Nephron (organoid): ENCODE measurements around the gene ADIPOR2.
A peak's percentile ranks its signal among the peaks of the same experiment; 100 is the strongest.

Experiments
- H3K27ac Mint-ChIP-seq, 3 experiments: 2 replicates each; pipeline ENCODE4 v1.8.0; 2020; ENCODE audit warnings: mixed read lengths in 3 of 3, mild to moderate bottlenecking in 2 of 3, moderate library complexity in 1 of 3
- H3K27me3 Mint-ChIP-seq: 2 replicates; pipeline ENCODE4 v1.8.0; 2021; ENCODE audit warnings: low read depth, mild to moderate bottlenecking, moderate library complexity, mixed read lengths
- H3K36me3 Mint-ChIP-seq: 2 replicates; pipeline ENCODE4 v1.8.0; 2020; ENCODE audit warnings: low read depth, mixed read lengths
- H3K4me1 Mint-ChIP-seq: 2 replicates; pipeline ENCODE4 v1.8.0; 2020; ENCODE audit warnings: mixed read lengths
- H3K4me3 Mint-ChIP-seq, 3 experiments: 2 replicates each; pipeline ENCODE4 v1.8.0; 2020; ENCODE audit warnings: mild to moderate bottlenecking in 3 of 3, mixed read lengths in 3 of 3, moderate library complexity in 2 of 3
- H3K9me3 Mint-ChIP-seq: 2 replicates; pipeline ENCODE4 v1.8.0; 2020; ENCODE audit warnings: mixed read lengths
- TF ChIP-seq, protein P1 (sequence below), 3 experiments: fragments of 200-600 bp; sonication (generic); IDR thresholded peaks; one replicate each; pipeline ENCODE4 v1.5.0; 2021; ENCODE audit warnings: antibody characterized with exemption in 3 of 3; ENCODE audit not compliant: unreplicated experiment in 3 of 3

Gene ADIPOR2

GRCh38 chr12:1695886-1696670 lies 5.2 kb downstream of the ADIPOR2 start:
- Mint-ChIP-seq H3K27ac (peak overlapping the region in 2 of 3 experiments; percentile 2 to 57), H3K36me3 (peaks cover 16% of the 10 kb centered on the region), H3K4me3 (peak overlapping the region in 1 of 3 experiments; percentile 14), H3K9me3 (no peaks in the 10 kb centered on the region), H3K27me3 (no peaks in the 10 kb centered on the region), H3K4me1 (peaks cover 35% of the 10 kb centered on the region)
- TF ChIP-seq, protein P1, sequence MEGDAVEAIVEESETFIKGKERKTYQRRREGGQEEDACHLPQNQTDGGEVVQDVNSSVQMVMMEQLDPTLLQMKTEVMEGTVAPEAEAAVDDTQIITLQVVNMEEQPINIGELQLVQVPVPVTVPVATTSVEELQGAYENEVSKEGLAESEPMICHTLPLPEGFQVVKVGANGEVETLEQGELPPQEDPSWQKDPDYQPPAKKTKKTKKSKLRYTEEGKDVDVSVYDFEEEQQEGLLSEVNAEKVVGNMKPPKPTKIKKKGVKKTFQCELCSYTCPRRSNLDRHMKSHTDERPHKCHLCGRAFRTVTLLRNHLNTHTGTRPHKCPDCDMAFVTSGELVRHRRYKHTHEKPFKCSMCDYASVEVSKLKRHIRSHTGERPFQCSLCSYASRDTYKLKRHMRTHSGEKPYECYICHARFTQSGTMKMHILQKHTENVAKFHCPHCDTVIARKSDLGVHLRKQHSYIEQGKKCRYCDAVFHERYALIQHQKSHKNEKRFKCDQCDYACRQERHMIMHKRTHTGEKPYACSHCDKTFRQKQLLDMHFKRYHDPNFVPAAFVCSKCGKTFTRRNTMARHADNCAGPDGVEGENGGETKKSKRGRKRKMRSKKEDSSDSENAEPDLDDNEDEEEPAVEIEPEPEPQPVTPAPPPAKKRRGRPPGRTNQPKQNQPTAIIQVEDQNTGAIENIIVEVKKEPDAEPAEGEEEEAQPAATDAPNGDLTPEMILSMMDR (IDR thresholded peaks at IDR 0.05; ENCODE audit: unreplicated experiment in 3 of 3), result no peak

GRCh38 chr12:1696800-1697199 lies 5.9 kb downstream of the ADIPOR2 start:
- H3K4me3 Mint-ChIP-seq, result no peak overlapping the region
- H3K4me1 Mint-ChIP-seq, result peaks cover 34% of the 10 kb centered on the region
- TF ChIP-seq, protein P1 (IDR thresholded peaks at IDR 0.05; ENCODE audit: unreplicated experiment in 3 of 3), result no peak
- peaks cover 16% of the 10 kb centered on the region for H3K36me3 Mint-ChIP-seq
- H3K9me3 Mint-ChIP-seq, result no peaks in the 10 kb centered on the region
- H3K27ac Mint-ChIP-seq, result peak overlapping the region in 2 of 3 experiments; percentile 8 to 57
- H3K27me3 Mint-ChIP-seq, result no peaks in the 10 kb centered on the region

DNA sequence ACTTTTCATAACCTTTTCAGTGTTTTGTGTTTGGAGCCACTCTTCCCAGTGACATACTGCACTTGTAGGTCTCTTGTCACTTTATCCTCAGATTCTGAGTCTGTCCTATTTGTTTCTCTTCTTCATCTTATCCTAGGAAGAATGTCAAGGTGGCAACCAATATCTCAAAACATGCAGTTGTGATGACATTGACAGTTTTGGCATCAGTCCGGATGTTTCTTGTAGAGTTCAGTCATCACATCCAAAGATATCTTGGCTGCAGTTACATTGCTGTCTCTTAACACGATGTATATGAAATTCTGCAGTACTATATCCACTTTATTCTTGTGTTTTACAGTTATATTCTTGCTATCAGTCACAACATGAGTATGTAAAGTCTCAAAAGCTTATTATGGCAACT lies 6.4 kb downstream of the ADIPOR2 start:
- Mint-ChIP-seq H3K27me3 (no peaks in the 10 kb centered on the region), H3K4me1 (peaks cover 30% of the 10 kb centered on the region), H3K9me3 (no peaks in the 10 kb centered on the region), H3K27ac (peak overlapping the region; percentile 8 to 44 (median 10)), H3K4me3 (no peak overlapping the region), H3K36me3 (peaks cover 19% of the 10 kb centered on the region)
- TF ChIP-seq, protein P1 (IDR thresholded peaks at IDR 0.05; ENCODE audit: unreplicated experiment in 3 of 3), result no peak

GRCh38 chr12:1698720-1699119 lies 7.8 kb downstream of the ADIPOR2 start:
- Mint-ChIP-seq H3K27ac (no peak overlapping the region), H3K36me3 (peaks cover 27% of the 10 kb centered on the region), H3K9me3 (no peaks in the 10 kb centered on the region), H3K4me1 (peaks cover 27% of the 10 kb centered on the region), H3K27me3 (no peaks in the 10 kb centered on the region), H3K4me3 (no peak overlapping the region)
- TF ChIP-seq, protein P1 (IDR thresholded peaks at IDR 0.05; ENCODE audit: unreplicated experiment in 3 of 3), result no peak

DNA sequence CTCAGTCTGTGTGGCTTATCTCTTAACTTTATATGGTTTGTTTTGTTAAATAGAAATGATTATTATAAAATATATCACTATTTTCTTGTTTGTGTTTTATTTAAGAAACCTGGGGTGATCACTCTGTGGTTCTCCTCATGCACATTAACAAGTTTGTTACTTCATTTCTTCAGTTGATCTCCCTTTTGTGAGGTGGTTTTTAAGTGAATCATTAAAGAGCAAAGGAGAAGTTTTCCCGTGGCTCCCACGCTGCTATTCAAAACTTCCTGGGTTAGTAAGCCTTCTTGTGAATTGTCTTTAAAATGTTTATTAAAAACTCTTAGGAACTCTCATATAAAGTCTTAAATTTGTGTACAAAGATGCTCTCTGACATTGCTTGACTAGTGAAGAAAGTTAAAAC lies 11.8 kb downstream of the ADIPOR2 start:
- TF ChIP-seq, protein P1 (IDR thresholded peaks at IDR 0.05; ENCODE audit: unreplicated experiment in 3 of 3), result no peak
- Mint-ChIP-seq H3K27ac (no peak overlapping the region), H3K4me3 (no peak overlapping the region), H3K36me3 (peaks cover 53% of the 10 kb centered on the region), H3K9me3 (no peaks in the 10 kb centered on the region), H3K4me1 (peaks cover 8% of the 10 kb centered on the region), H3K27me3 (no peaks in the 10 kb centered on the region)
